Smooth muscle cell (in vitro differentiated cells): ENCODE measurements around the gene ADAMTSL4. TPM values are rescaled to one million over a fixed set of nuclear protein-coding genes. Genes with fewer than 3 reads are reported as not detected.

Experiments used
- DNase-seq: peaks from one replicate; lab custom pipeline; 2025; ENCODE audit not compliant: unreplicated experiment; lab: John Stamatoyannopoulos, UW
- H2AFZ ChIP-seq: fragments of 200-600 bp; sonication (generic); 2 replicates; pipeline ENCODE4 v1.6.0; 2016; ENCODE audit warnings: antibody characterized with exemption, low read depth, mild to moderate bottlenecking
- H3F3A ChIP-seq: fragments of 200-600 bp; sonication (generic); 2 replicates; pipeline ENCODE4 v1.6.0; 2017; ENCODE audit warnings: antibody characterized with exemption, low read depth
- H3K27ac ChIP-seq: fragments of 200-600 bp; sonication (generic); 2 replicates; pipeline ENCODE4 v1.5.1; 2016; ENCODE audit warnings: low read depth, mild to moderate bottlenecking
- H3K27me3 ChIP-seq: fragments of 200-600 bp; sonication (generic); 2 replicates; pipeline ENCODE4 v1.6.1; 2016; ENCODE audit warnings: low read depth, mild to moderate bottlenecking
- H3K36me3 ChIP-seq: fragments of 200-600 bp; sonication (generic); 2 replicates; pipeline ENCODE4 v1.5.1; 2016; ENCODE audit warnings: low read depth
- H3K4me1 ChIP-seq: fragments of 200-600 bp; sonication (generic); 2 replicates; pipeline ENCODE4 v1.5.1; 2016; ENCODE audit warnings: low read depth
- H3K4me2 ChIP-seq: fragments of 200-600 bp; sonication (generic); 2 replicates; pipeline ENCODE4 v1.6.0; 2016; ENCODE audit warnings: mild to moderate bottlenecking
- H3K4me3 ChIP-seq: fragments of 200-600 bp; sonication (generic); 2 replicates; pipeline ENCODE4 v1.5.1; 2016; ENCODE audit warnings: mild to moderate bottlenecking
- H3K79me2 ChIP-seq: fragments of 200-600 bp; sonication (generic); 2 replicates; pipeline ENCODE4 v1.6.0; 2016; ENCODE audit warnings: low read depth, mild to moderate bottlenecking
- H3K9ac ChIP-seq: fragments of 200-600 bp; sonication (generic); 2 replicates; pipeline ENCODE4 v1.6.0; 2016; ENCODE audit warnings: low read depth
- H3K9me3 ChIP-seq: fragments of 200-600 bp; sonication (generic); replicated peaks from 2 replicates; pipeline ENCODE4 v1.5.1; 2016; ENCODE audit warnings: low read depth
- H4K20me1 ChIP-seq: fragments of 200-600 bp; sonication (generic); 2 replicates; pipeline ENCODE4 v1.6.0; 2016; ENCODE audit warnings: low read depth
- WGBS: methylation state at CpG from one replicate; pipeline ENCODE4 v1.1.7; 2016; ENCODE audit warnings: low lambda C conversion rate; 5-methylcytosine and 5-hydroxymethylcytosine counted together
- polyA plus RNA-seq: library from polyadenylated mRNA; unstranded; fragments of >200 nt; fragmentation: Nextera tagmentation; extraction: Ambion mirVana; gene quantifications from 2 replicates; pipeline ENCODE4 v1.2.1, GENCODE V29; 2016
- total RNA-seq: library from RNA; depleted of rRNA; stranded (reverse); fragments of >200 nt; gene quantifications from 2 replicates; pipeline ENCODE4 v1.2.3, GENCODE V29; 2014
- TF ChIP-seq, protein P1 (sequence below): fragments of 200-600 bp; sonication (generic); IDR thresholded peaks from 2 replicates; pipeline ENCODE4 v1.5.1; 2017; ENCODE audit warnings: borderline replicate concordance, mild to moderate bottlenecking, antibody characterized with exemption; ENCODE audit not compliant: insufficient read depth, poor library complexity, severe bottlenecking

The ADAMTSL4 gene
- total and polyA plus RNA-seq, 2 experiments from 2014 or later: 6.4 to 8.4 TPM

DNA sequence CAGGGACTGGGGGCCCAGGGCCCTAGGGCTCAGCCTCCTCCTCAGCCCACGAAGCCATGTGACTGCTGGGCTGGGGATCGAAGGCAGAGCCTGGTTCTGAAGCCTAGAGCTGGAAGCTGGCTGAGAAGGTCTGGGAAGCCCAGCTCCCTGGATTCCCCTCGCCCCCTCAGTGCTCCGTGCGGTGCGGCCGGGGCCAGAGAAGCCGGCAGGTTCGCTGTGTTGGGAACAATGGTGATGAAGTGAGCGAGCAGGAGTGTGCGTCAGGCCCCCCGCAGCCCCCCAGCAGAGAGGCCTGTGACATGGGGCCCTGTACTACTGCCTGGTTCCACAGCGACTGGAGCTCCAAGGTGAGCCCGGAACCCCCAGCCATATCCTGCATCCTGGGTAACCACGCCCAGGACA lies 9.1 kb downstream of the ADAMTSL4 start:
- Histone ChIP-seq H3K4me1 (peaks cover 18% of the 10 kb centered on the region), H3K9me3 (no peaks in the 10 kb centered on the region), H3K36me3 (no peaks in the 10 kb centered on the region), H3K9ac (no peak overlapping the region), H3K4me2 (no peak overlapping the region), H4K20me1 (peaks cover 16% of the 10 kb centered on the region), H3K4me3 (no peak overlapping the region), H3K79me2 (peaks cover 14% of the 10 kb centered on the region), H3K27ac (no peak overlapping the region), H2AFZ (no peak overlapping the region), H3F3A (peaks cover 9% of the 10 kb centered on the region), H3K27me3 (no peaks in the 10 kb centered on the region)
- WGBS: 82% methylated on average over 15 of the region's 15 CpGs
- no peak for DNase-seq
- TF ChIP-seq, protein P1, sequence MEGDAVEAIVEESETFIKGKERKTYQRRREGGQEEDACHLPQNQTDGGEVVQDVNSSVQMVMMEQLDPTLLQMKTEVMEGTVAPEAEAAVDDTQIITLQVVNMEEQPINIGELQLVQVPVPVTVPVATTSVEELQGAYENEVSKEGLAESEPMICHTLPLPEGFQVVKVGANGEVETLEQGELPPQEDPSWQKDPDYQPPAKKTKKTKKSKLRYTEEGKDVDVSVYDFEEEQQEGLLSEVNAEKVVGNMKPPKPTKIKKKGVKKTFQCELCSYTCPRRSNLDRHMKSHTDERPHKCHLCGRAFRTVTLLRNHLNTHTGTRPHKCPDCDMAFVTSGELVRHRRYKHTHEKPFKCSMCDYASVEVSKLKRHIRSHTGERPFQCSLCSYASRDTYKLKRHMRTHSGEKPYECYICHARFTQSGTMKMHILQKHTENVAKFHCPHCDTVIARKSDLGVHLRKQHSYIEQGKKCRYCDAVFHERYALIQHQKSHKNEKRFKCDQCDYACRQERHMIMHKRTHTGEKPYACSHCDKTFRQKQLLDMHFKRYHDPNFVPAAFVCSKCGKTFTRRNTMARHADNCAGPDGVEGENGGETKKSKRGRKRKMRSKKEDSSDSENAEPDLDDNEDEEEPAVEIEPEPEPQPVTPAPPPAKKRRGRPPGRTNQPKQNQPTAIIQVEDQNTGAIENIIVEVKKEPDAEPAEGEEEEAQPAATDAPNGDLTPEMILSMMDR: no peak

DNA sequence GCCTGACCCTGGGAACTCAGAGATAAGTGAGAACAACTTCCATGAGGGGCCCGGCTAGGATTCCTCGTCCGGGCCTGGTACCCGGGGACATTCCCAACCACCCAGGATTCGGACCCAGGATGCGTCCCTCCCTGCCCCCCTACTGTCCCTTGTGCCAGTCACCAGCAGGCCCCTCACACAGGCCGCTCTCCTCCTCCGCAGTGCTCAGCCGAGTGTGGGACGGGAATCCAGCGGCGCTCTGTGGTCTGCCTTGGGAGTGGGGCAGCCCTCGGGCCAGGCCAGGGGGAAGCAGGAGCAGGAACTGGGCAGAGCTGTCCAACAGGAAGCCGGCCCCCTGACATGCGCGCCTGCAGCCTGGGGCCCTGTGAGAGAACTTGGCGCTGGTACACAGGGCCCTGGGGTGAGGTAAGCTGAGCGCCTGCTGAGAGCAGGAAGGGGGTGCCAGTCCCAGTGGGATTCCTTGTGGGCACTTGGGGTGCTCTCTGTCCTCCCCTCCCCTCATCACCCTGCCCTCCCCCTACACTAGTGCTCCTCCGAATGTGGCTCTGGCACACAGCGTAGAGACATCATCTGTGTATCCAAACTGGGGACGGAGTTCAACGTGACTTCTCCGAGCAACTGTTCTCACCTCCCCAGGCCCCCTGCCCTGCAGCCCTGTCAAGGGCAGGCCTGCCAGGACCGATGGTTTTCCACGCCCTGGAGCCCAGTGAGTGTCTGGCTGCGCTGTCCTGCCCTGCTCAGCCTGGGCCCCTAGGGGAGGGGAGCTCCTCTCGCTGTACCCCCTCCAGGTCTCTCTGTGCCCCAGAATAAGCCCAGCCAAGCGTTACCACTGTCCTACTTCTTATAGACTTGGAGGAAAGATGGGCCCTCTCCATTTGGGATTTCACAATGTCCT lies 9.8 kb downstream of the ADAMTSL4 start:
- Histone ChIP-seq H3K4me1 (peaks cover 25% of the 10 kb centered on the region), H2AFZ (no peak overlapping the region), H3K36me3 (no peaks in the 10 kb centered on the region), H3K4me3 (no peak overlapping the region), H3K27me3 (no peaks in the 10 kb centered on the region), H3K27ac (no peak overlapping the region), H3K79me2 (peaks cover 14% of the 10 kb centered on the region), H3K9me3 (no peaks in the 10 kb centered on the region), H3K4me2 (no peak overlapping the region), H4K20me1 (peaks cover 16% of the 10 kb centered on the region), H3K9ac (no peak overlapping the region), H3F3A (peaks cover 14% of the 10 kb centered on the region)
- WGBS: 92% methylated on average over 28 of the region's 28 CpGs
- TF ChIP-seq, protein P1: no peak
- DNase-seq: no peak

DNA sequence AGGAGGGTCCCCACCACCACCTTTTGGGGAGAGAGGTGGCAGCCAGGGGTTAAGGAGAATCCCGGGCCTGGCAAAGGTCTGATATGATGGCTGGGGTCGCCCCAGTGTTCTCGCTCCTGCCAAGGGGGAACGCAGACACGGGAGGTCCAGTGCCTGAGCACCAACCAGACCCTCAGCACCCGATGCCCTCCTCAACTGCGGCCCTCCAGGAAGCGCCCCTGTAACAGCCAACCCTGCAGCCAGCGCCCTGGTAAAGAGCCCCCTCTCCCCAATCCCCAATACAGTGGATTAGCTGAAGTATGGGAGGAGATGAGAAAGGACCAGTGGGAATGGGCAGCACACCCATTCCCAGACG lies 10.4 kb downstream of the ADAMTSL4 start:
- H3K4me2 ChIP-seq: no peak overlapping the region
- WGBS: 80% methylated on average over 10 of the region's 10 CpGs
- no peak for DNase-seq
- TF ChIP-seq, protein P1: no peak
- H3K27me3 ChIP-seq: no peaks in the 10 kb centered on the region
- no peak overlapping the region for H3K9ac ChIP-seq
- H3K27ac ChIP-seq: no peak overlapping the region
- no peaks in the 10 kb centered on the region for H3K36me3 ChIP-seq
- H3K4me3 ChIP-seq: no peak overlapping the region
- peaks cover 20% of the 10 kb centered on the region for H3K79me2 ChIP-seq
- peaks cover 20% of the 10 kb centered on the region for H3F3A ChIP-seq
- H2AFZ ChIP-seq: no peak overlapping the region
- peaks cover 16% of the 10 kb centered on the region for H4K20me1 ChIP-seq
- H3K4me1 ChIP-seq: peaks cover 27% of the 10 kb centered on the region
- no peaks in the 10 kb centered on the region for H3K9me3 ChIP-seq
